GM19240 (cell line): Measurements from ENCODE around the gene CCNF.

Source experiments
- DNase-seq: peaks from one replicate; pipeline ENCODE4 v3.0.0; 2011; ENCODE audit warnings: low spot score; ENCODE audit not compliant: insufficient read length

The CCNF gene

GRCh38 chr16:2456551-2457153, 27.4 kb downstream of the CCNF start:
- no peak for DNase-seq

DNA sequence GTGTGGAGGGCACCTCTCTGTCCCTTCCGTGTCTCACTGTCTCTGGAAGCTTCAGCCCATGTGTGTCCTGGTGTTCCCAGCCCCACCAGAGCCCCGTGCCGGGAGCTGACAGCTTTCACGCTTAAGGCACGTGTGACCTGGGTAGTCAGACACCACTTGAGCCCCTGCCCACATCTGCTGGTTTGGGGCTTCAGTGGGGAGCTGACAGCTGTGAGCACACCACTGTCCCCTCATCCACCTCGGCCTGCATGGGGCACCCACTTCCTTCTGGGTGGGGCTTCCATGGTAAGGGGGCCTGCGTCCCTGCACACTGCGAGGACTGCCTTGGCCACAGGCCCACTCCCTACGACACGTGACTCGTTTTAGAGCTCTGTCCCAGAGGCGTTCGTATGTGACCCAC, 28.0 kb downstream of the CCNF start:
- DNase-seq, result no peak

DNA sequence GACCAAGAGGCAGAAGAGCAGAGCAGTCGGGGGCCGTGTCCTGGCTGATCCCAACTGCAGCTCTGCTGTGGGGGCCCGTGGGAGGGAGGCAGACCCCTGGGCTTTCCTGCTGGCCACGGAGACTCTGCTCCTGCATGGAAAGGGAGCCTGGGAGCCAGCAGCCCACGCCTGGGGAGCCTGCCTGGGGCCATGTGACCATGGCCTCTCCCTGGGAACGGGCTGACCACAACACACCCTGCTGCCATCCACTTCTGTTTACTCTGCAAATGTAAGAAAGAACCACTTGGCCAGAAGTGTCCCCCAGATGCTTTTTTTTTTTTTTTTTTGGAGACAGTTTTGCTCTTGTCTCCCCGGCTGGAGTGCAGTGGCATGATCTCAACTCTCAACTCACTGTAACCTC, 28.7 kb downstream of the CCNF start:
- no peak for DNase-seq

GRCh38 chr16:2458887-2459646, 29.8 kb downstream of the CCNF start:
- DNase-seq, result no peak

DNA sequence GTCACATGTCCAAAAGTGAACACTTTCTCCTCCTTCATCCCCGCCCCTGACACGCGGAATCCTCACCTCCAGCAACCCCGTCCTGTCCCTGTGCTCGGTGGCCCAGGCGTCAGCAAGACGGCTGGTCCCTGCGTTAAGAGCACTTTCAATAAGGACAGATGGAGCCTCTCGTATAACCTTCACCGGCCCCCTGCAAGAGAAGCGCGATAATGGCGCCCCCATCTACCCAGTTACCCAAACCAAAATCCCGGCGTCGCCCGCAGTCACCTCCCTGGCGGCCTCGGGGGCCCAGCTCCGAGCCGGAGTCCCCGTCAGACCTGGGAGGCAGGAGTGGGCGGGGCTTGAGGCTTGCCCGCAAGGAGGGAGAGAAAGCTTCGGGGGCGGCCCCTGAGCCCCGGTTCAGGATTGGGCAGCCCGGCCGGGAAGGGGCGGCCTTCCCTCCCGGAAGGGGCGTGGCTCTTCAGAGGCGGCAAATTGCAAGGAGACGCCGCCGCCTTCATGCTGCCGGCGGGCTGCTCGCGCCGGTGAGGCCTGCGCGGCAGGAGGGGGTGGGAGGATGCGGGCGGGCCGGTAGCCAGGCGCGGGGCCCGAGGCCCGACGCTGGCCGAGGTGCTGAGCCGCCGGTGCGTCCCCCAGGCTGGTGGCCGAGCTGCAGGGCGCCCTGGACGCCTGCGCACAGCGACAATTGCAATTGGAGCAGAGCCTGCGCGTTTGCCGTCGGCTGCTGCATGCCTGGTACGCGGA, 30.6 kb downstream of the CCNF start, which contains the start of gene TEDC2:
TSS of gene TEDC2 (plus strand) at position 463 of the 744 bp plus-strand sequence. CDS start at position 499, 36 bp downstream.
- peak; percentile 100 for DNase-seq

DNA sequence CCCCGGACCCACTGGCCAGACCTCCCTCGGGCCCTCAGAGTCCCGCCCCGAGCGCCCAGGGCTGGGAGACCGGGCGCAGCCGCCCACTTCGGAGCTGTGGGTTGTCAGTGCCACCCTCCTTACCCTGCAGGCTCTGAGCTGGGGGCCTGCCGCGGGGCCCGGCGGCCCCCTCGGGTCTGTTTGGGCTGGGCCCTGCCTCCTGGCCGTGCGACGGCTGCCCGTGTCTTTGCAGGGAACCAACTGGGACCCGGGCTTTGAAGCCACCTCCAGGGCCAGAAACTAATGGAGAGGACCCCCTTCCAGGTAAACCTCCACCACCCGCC, 31.1 kb downstream of the CCNF start:
- no peak for DNase-seq

DNA sequence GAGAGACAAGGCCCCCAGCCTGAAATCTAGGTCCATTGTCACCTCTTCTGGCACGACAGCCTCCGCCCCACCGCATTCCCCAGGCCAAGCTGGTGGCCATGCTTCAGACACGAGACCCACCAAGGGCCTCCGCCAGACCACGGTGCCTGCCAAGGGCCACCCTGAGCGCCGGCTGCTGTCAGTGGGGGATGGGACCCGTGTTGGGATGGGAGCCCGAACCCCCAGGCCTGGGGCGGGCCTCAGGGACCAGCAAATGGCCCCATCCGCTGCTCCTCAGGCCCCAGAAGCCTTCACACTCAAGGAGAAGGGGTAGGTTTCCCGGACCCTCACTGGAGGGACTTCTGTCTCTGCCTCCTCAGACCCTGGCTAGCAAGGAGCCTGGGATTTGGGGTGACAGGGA, 31.7 kb downstream of the CCNF start:
- DNase-seq, result no peak

GRCh38 chr16:2462031-2462866, 33.0 kb downstream of the CCNF start:
- DNase-seq, result no peak

- no peak for DNase-seq
Observed at GRCh38 chr16:2464333-2464732, 35.1 kb downstream of the CCNF start.

- DNase-seq, result no peak
Observed at GRCh38 chr16:2465653-2466415, 36.6 kb downstream of the CCNF start.

DNA sequence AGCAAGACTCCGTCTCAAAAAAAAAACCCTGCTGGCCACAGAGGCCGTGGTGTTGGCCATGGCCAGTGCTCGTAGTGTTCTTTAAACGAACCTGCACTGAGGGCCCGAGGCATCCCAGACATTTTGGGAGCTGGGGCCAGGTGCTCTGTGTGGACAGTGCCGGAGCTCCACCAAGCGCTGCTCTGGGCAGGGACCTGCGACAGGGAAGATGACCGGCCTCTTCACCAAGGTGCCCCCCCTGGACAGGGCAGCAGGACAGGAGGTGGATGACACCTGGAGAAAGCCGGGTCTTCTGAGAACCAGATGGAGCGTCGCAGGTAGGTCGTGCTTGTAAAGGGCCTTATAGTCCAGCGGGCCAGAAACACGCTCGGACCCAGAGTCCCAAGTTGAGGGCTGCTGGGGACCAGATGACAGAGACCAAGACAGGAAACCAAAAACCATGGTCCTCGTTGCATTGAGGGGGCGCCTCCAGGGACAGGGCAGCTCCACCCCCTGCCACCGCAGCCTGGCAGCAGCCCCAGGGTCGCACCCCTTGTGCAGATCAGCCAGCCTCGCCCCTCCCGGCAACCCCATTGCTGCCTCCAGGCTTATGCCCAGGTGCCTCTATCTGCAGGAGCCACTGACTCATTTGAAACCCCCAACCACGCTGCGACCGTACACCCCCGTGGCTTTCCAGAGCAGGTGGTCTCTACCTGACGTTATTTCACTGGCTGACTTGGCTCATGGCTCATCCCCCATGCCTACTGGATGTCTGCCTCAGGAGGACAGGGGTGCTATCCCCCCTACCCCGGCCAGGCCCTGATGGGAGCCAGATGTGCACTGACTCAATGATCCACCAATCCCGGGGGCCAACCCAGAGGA, 37.6 kb downstream of the CCNF start:
- DNase-seq, result no peak

DNA sequence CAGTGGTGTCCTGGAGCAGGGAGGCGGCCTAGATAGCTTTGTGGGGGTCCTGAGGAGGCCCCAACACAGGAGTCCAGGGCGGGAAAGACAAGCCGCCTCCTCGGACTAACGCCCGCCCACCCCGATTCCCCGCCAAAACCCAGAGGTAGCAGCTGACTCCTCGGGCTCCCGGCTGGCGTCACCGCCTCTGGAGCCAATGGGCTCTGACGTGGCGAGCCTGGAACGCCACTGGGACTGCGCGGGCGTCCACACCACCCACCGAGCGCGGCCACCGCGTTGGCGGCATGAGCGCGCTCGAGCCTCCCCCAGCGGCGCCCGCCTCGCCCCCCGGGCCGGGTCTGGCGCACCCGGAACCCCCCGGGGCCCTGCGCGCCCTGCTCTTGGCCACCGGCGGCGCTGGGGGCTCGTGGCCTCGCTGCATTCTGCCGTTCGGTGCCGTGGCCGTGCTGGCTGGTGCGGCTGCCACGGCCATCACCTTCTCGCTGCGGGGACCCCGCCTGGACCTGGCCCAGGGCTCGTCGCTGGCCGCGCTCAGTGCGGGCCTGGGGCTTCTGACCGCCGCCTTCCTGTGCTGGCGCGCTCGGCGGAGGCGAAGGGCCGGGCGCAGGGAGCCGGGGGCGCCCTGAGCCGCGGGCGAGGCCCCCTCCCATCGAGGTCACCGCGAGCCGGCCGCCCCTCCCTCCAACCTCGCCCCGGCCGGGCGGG, 38.4 kb downstream of the CCNF start:
- DNase-seq, result no peak

DNA sequence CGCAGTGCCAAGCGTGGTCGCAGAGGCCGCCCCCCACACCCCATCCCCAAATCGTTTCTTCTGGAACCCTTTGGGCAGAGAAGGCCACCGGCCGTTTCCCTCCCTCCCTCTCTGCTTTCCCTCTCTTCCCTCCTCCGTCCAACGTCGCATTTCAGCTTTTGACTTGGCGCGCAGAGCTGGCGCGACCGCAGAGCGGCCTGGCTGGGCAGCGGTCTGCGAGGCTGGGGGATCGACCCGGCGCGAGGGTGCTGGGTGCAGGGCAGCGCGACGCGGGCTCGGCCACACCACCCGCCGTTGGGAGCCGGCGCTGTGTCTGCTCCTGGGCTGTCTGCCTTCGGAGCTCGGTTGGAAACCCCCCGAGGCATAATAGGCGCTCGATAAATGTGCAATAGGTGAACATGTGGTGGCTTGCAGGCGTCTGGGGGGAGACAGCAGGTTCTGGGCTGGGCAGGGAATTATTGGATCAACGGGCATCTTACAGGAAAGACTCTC, 39.0 kb downstream of the CCNF start:
- no peak for DNase-seq

DNA sequence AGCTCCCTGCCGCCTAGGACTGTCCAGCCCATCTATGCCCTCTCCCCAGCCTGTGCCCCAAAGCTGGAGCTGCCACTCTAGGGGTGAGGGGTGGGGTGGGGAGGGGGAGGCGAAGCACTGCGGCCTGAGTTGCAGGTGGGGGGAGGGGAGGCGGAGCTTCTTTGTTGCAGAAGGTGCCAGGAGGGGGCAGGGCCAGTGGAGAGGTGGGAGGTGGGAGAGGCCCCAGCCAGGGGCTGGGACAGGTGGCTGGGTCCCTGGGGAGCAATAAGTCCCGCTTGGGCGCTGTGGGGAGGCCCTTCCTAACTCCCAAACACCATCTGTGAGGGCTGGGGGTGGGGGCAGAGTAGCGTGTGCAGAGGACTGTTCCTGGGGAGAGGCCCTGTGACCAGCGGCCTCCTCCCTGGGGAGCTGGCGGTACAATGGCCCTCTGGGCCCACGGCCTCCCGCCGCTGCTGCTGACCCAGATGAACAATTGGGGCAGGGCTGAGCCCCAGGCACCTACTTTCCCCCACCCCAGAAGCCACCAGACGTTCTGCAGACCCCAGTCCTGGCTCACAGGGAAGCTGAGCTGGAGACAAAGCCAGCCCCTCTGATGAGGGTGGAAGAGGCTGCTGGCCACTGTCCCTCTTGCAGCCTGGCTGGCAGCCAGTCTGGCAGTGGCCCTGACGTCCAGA, 39.6 kb downstream of the CCNF start:
- no peak for DNase-seq

- DNase-seq, result no peak
Observed at GRCh38 chr16:2469399-2470233, 40.4 kb downstream of the CCNF start.

- DNase-seq, result no peak
Observed at GRCh38 chr16:2470234-2470601, 41.0 kb downstream of the CCNF start.

GRCh38 chr16:2470603-2471015, 41.4 kb downstream of the CCNF start:
- no peak for DNase-seq
